HG03135 (cell line): ENCODE results near the gene BCAP29.
"Not testable (repeated sequence)": the region's sequence is repeated elsewhere in the genome, so short reads cannot be mapped to it uniquely, and the experiment has no call there.

ENCODE experiments used
- ATAC-seq: cut with Tn5 transposase; IDR thresholded peaks from one replicate; pipeline ENCODE4 v1.9.1; 2021; ENCODE audit warnings: mild to moderate bottlenecking, moderate library complexity; ENCODE audit not compliant: unreplicated experiment

BCAP29 gene

GRCh38 chr7:107615910-107616680 lies 36.0 kb downstream of the BCAP29 start:
- ATAC-seq: no peak

- no peak for ATAC-seq
Observed at GRCh38 chr7:107622429-107622828, 42.4 kb downstream of the BCAP29 start.

- no peak for ATAC-seq
Observed at GRCh38 chr7:107622894-107623293, 42.8 kb downstream of the BCAP29 start.

GRCh38 chr7:107627002-107627401 lies 47.0 kb downstream of the BCAP29 start:
- no peak for ATAC-seq

GRCh38 chr7:107628461-107629064 lies 48.5 kb downstream of the BCAP29 start:
- ATAC-seq: no peak

GRCh38 chr7:107630342-107630741 lies 50.3 kb downstream of the BCAP29 start:
- no peak for ATAC-seq

GRCh38 chr7:107631588-107632491 lies 51.8 kb downstream of the BCAP29 start:
- ATAC-seq: no peak

GRCh38 chr7:107632492-107632865 lies 52.4 kb downstream of the BCAP29 start:
- no peak for ATAC-seq

GRCh38 chr7:107638594-107638993 lies 58.5 kb downstream of the BCAP29 start:
- ATAC-seq: peak; percentile 92

GRCh38 chr7:107639070-107639469 lies 59.0 kb downstream of the BCAP29 start:
- not testable (repeated sequence) for ATAC-seq

GRCh38 chr7:107641676-107642075 lies 61.6 kb downstream of the BCAP29 start:
- no peak for ATAC-seq

- ATAC-seq: no peak
Observed at GRCh38 chr7:107642501-107642900, 62.5 kb downstream of the BCAP29 start.

GRCh38 chr7:107643407-107643806 lies 63.4 kb downstream of the BCAP29 start:
- no peak for ATAC-seq

- ATAC-seq: no peak
Observed at GRCh38 chr7:107643938-107644308, 63.9 kb downstream of the BCAP29 start.

- ATAC-seq: no peak
Observed at GRCh38 chr7:107644309-107644974, 64.4 kb downstream of the BCAP29 start.

GRCh38 chr7:107652642-107653041 lies 72.6 kb downstream of the BCAP29 start:
- no peak for ATAC-seq

- ATAC-seq: no peak
Observed at GRCh38 chr7:107658467-107658866, 78.4 kb downstream of the BCAP29 start.

- ATAC-seq: no peak
Observed at GRCh38 chr7:107659666-107660065, 79.6 kb downstream of the BCAP29 start.

GRCh38 chr7:107660381-107661080 lies 80.5 kb downstream of the BCAP29 start, which contains the start of gene SLC26A4:
TSS of gene SLC26A4 (plus strand) at chr7:107660828. CDS start at chr7:107661642, 814 bp downstream.
- peak; percentile 27 for ATAC-seq
